Thymus (tissue), 11 donors: ENCODE results near the gene IGSF21. TPM values are rescaled to one million over a fixed set of nuclear protein-coding genes. Genes with fewer than 3 reads are reported as not detected.

Experiments used
- DNase-seq, 9 donors: peaks; one replicate each; pipeline ENCODE4 v3.0.0-alpha.2; 2013; ENCODE audit warnings: low spot score in 9 of 9, low read depth in 6 of 9, missing footprints in 1 of 9
- H3K27ac ChIP-seq, 2 donors: one replicate each; pipeline ENCODE4 v1.5.1; 2013; ENCODE audit warnings: control low read depth in 1 of 2, low read depth in 1 of 2, low read length in 1 of 2, mild to moderate bottlenecking in 1 of 2, moderate library complexity in 1 of 2
- H3K27me3 ChIP-seq, 2 donors: one replicate each; pipeline ENCODE4 v1.5.1; 2013; ENCODE audit warnings: low read length in 1 of 2; ENCODE audit not compliant: control insufficient read depth in 2 of 2, insufficient read depth in 1 of 2
- H3K36me3 ChIP-seq, 2 donors: one replicate each; pipeline ENCODE4 v1.5.1; 2013; ENCODE audit warnings: low read length in 1 of 2, mild to moderate bottlenecking in 1 of 2, moderate library complexity in 1 of 2; ENCODE audit not compliant: control insufficient read depth in 2 of 2, insufficient read depth in 2 of 2
- H3K4me1 ChIP-seq, 2 donors: one replicate each; pipeline ENCODE4 v1.5.1; 2013; ENCODE audit warnings: low read length in 2 of 2; ENCODE audit not compliant: control insufficient read depth in 2 of 2, insufficient read depth in 2 of 2
- H3K4me3 ChIP-seq, 2 donors: one replicate each; pipeline ENCODE4 v1.5.1; 2013; ENCODE audit warnings: low read length in 2 of 2, control low read depth in 1 of 2, mild to moderate bottlenecking in 1 of 2
- H3K9me3 ChIP-seq, 2 donors: one replicate each; pipeline ENCODE4 v1.5.1; 2013; ENCODE audit warnings: low read length in 1 of 2, mild to moderate bottlenecking in 1 of 2; ENCODE audit not compliant: control insufficient read depth in 2 of 2, insufficient read depth in 1 of 2
- WGBS: extraction: QIAGEN DNeasy Blood & Tissue Kit; methylation state at CpG from one replicate; pipeline ENCODE4 v1.1.7; 2013; 5-methylcytosine and 5-hydroxymethylcytosine counted together
- polyA plus RNA-seq: library from polyadenylated mRNA; stranded (reverse); fragments of 200-250 nt; gene quantifications from one replicate; pipeline ENCODE4 v1.2.3, GENCODE V29; 2013
- total RNA-seq: library from RNA; stranded (reverse); fragments of 120-200 nt; gene quantifications from one replicate; pipeline ENCODE4 v1.2.4, GENCODE V29; 2013
- donor health status: healthy.

Gene IGSF21
- total and polyA plus RNA-seq, 2 donors, result 0.85 to 2.1 TPM

- H3K4me3 ChIP-seq, result no peak overlapping the region
- H3K27ac ChIP-seq, result no peak overlapping the region
- DNase-seq, result no peak
- 48% methylated on average over 12 of the region's 12 CpGs for WGBS
- no peaks in the 10 kb centered on the region for H3K4me1 ChIP-seq
- H3K9me3 ChIP-seq, result peaks cover 0 to 4% of the 10 kb centered on the region in 2 donors
- H3K36me3 ChIP-seq, result no peaks in the 10 kb centered on the region
- H3K27me3 ChIP-seq, result peaks cover 51 to 59% of the 10 kb centered on the region in 2 donors
Measured at GRCh38 chr1:18111605-18112297, 4.2 kb downstream of the IGSF21 start.

- Histone ChIP-seq H3K36me3 (no peaks in the 10 kb centered on the region), H3K27me3 (peaks cover 43 to 52% of the 10 kb centered on the region in 2 donors), H3K9me3 (peaks cover 0 to 4% of the 10 kb centered on the region in 2 donors), H3K4me3 (no peak overlapping the region), H3K27ac (no peak overlapping the region), H3K4me1 (no peaks in the 10 kb centered on the region)
- no peak for DNase-seq
- 95% methylated on average over 3 of the region's 3 CpGs for WGBS
Measured at GRCh38 chr1:18112611-18113010, 5.0 kb downstream of the IGSF21 start.

- no peak for DNase-seq
- Histone ChIP-seq H3K27me3 (peaks cover 20 to 41% of the 10 kb centered on the region in 2 donors), H3K9me3 (peaks cover 0 to 2% of the 10 kb centered on the region in 2 donors), H3K36me3 (no peaks in the 10 kb centered on the region), H3K4me1 (no peaks in the 10 kb centered on the region), H3K4me3 (no peak overlapping the region), H3K27ac (no peak overlapping the region)
- 87% methylated on average over 3 of the region's 3 CpGs for WGBS
Measured at GRCh38 chr1:18114726-18115410, 7.3 kb downstream of the IGSF21 start.

GRCh38 chr1:18116777-18117176, 9.2 kb downstream of the IGSF21 start:
- H3K4me1 ChIP-seq, result no peaks in the 10 kb centered on the region

GRCh38 chr1:18118078-18118477, 10.5 kb downstream of the IGSF21 start:
- H3K27me3 ChIP-seq, result peaks cover 0 to 11% of the 10 kb centered on the region in 2 donors
- DNase-seq, result no peak
- 19% methylated on average over 13 of the region's 13 CpGs for WGBS
- H3K9me3 ChIP-seq, result no peaks in the 10 kb centered on the region
- H3K4me1 ChIP-seq, result no peaks in the 10 kb centered on the region
- no peak overlapping the region for H3K4me3 ChIP-seq
- H3K36me3 ChIP-seq, result no peaks in the 10 kb centered on the region
- H3K27ac ChIP-seq, result no peak overlapping the region

More at GRCh38 chr1:18116777-18117176, 9.2 kb downstream of the IGSF21 start:
- Histone ChIP-seq H3K36me3 (no peaks in the 10 kb centered on the region), H3K27me3 (peaks cover 4 to 22% of the 10 kb centered on the region in 2 donors), H3K4me3 (no peak overlapping the region), H3K9me3 (no peaks in the 10 kb centered on the region), H3K27ac (no peak overlapping the region)
- DNase-seq, result no peak
- WGBS, result 97% methylated on average over 1 of the region's 1 CpG

GRCh38 chr1:18118491-18118890, 10.9 kb downstream of the IGSF21 start:
- no peak for DNase-seq
- H3K9me3 ChIP-seq, result no peaks in the 10 kb centered on the region
- H3K4me1 ChIP-seq, result no peaks in the 10 kb centered on the region
- H3K27ac ChIP-seq, result no peak overlapping the region
- no peak overlapping the region for H3K4me3 ChIP-seq
- 38% methylated on average over 3 of the region's 3 CpGs for WGBS
- no peaks in the 10 kb centered on the region for H3K36me3 ChIP-seq
- peaks cover 0 to 11% of the 10 kb centered on the region in 2 donors for H3K27me3 ChIP-seq

- Histone ChIP-seq H3K4me3 (no peak overlapping the region), H3K9me3 (no peaks in the 10 kb centered on the region), H3K27me3 (peaks cover 0 to 11% of the 10 kb centered on the region in 2 donors), H3K27ac (no peak overlapping the region), H3K4me1 (no peaks in the 10 kb centered on the region), H3K36me3 (no peaks in the 10 kb centered on the region)
- no peak for DNase-seq
- 93% methylated on average over 3 of the region's 3 CpGs for WGBS
Measured at GRCh38 chr1:18119289-18119688, 11.7 kb downstream of the IGSF21 start.

GRCh38 chr1:18119771-18120377, 12.3 kb downstream of the IGSF21 start:
- Histone ChIP-seq H3K36me3 (no peaks in the 10 kb centered on the region), H3K4me1 (no peaks in the 10 kb centered on the region), H3K9me3 (no peaks in the 10 kb centered on the region), H3K4me3 (no peak overlapping the region), H3K27me3 (peaks cover 0 to 11% of the 10 kb centered on the region in 2 donors), H3K27ac (no peak overlapping the region)
- no peak for DNase-seq
- 39% methylated on average over 6 of the region's 6 CpGs for WGBS

GRCh38 chr1:18120638-18121037, 13.0 kb downstream of the IGSF21 start:
- no peak for DNase-seq

More at GRCh38 chr1:18120638-18121037, 13.0 kb downstream of the IGSF21 start:
- no peaks in the 10 kb centered on the region for H3K4me1 ChIP-seq
- WGBS, result 83% methylated on average over 8 of the region's 8 CpGs
- no peaks in the 10 kb centered on the region for H3K9me3 ChIP-seq
- peaks cover 0 to 8% of the 10 kb centered on the region in 2 donors for H3K27me3 ChIP-seq
- H3K27ac ChIP-seq, result no peak overlapping the region
- H3K36me3 ChIP-seq, result no peaks in the 10 kb centered on the region
- H3K4me3 ChIP-seq, result no peak overlapping the region
